ENCODE measurements around the gene RPL3. TPM values are rescaled to one million over a fixed set of nuclear protein-coding genes. Genes with fewer than 3 reads are reported as not detected.
A peak's percentile ranks its signal among the peaks of the same experiment; 100 is the strongest.

Gene RPL3
- total RNA-seq, 1 experiment from 2014 or later: 2,830 TPM

GRCh38 chr22:39292031-39292462 is 27.4 kb downstream of the RPL3 start:
- H3K9ac ChIP-seq (ENCODE audit: extremely low read depth, insufficient read length, low read length): no peak overlapping the region

More at GRCh38 chr22:39292031-39292462, 27.4 kb downstream of the RPL3 start:
- H3T11ph ChIP-seq (ENCODE audit: low read length): no peak overlapping the region
- no peak overlapping the region for H2AK5ac ChIP-seq (ENCODE audit: insufficient read length, low read length)
- Mint-ChIP-seq H3K27ac (peak overlapping the region in 2 of 3 experiments; percentile 67 to 79; a peak in 2 of 7 replicates), H3K4me1 (peaks cover 17 to 32% of the 10 kb centered on the region in 2 experiments), H3K27me3 (ENCODE audit: low read depth) (peaks cover 3% of the 10 kb centered on the region; the same call in 1 of the 2 replicates), H3K9me3 (no peaks in the 10 kb centered on the region; a peak in 1 of 5 replicates), H3K36me3 (ENCODE audit: insufficient read depth in 1 of 3, low read depth in 3 of 3) (no peaks in the 10 kb centered on the region), H3K4me3 (no peak overlapping the region)
- no peak overlapping the region for H3K27ac ChIP-seq (ENCODE audit: insufficient read length, low read depth, low read length)
- H2BK12ac ChIP-seq (ENCODE audit: insufficient read length, low read depth, low read length): no peak overlapping the region
- no peaks in the 10 kb centered on the region for H3K79me1 ChIP-seq (ENCODE audit: insufficient read depth, low read depth, low read length, poor library complexity, severe bottlenecking)
- no peak for TF ChIP-seq CTCF (conservative IDR thresholded peaks at IDR 0.05)
- H2BK120ac ChIP-seq (ENCODE audit: low read depth, low read length, poor library complexity, severe bottlenecking): no peak overlapping the region
- H3K14ac ChIP-seq (ENCODE audit: insufficient read depth, low read length): no peak overlapping the region
- H2AFZ ChIP-seq (ENCODE audit: low read length): no peak overlapping the region
- H2BK15ac ChIP-seq (ENCODE audit: low read depth, low read length): no peak overlapping the region
- no CpG with 5 or more reads among the region's 19 CpGs for WGBS (ENCODE audit: extremely low coverage, insufficient read length, low lambda C conversion rate)
- H3K4ac ChIP-seq (ENCODE audit: low read depth, low read length): no peak overlapping the region
- no peak overlapping the region for H4K5ac ChIP-seq (ENCODE audit: insufficient read length, low read depth, low read length)
- no peak overlapping the region for H3K56ac ChIP-seq (ENCODE audit: insufficient read length, low read depth, low read length)
- H3K23me2 ChIP-seq (ENCODE audit: insufficient read length, low read depth, low read length, poor library complexity, severe bottlenecking): no peaks in the 10 kb centered on the region
- no peaks in the 10 kb centered on the region for H4K20me1 ChIP-seq (ENCODE audit: control insufficient read depth, insufficient read depth, insufficient read length)
- no peaks in the 10 kb centered on the region for H3K9me3 ChIP-seq (ENCODE audit: control insufficient read depth, low read depth, low read length)
- no peaks in the 10 kb centered on the region for H3K79me2 ChIP-seq (ENCODE audit: insufficient read depth, low read length)
- no peak overlapping the region for H3K18ac ChIP-seq (ENCODE audit: insufficient read length, low read depth, low read length)
- no peak overlapping the region for H4K8ac ChIP-seq (replicated peaks; ENCODE audit: insufficient read length, low read depth, low read length)
- no peak overlapping the region for H3K23ac ChIP-seq (ENCODE audit: insufficient read length, low read depth, low read length)
- H3K4me2 ChIP-seq (ENCODE audit: insufficient read depth, insufficient read length, low read length): no peak overlapping the region
- H2BK5ac ChIP-seq (ENCODE audit: insufficient read length, low read length): no peak overlapping the region
- DNase-seq: no peak
- H3K27me3 ChIP-seq (ENCODE audit: insufficient read depth, low read length): no peaks in the 10 kb centered on the region
- no peaks in the 10 kb centered on the region; the same call in 1 of the 2 replicates for H3K4me1 ChIP-seq (ENCODE audit: insufficient read depth, low read length)
- no peak overlapping the region for H4K91ac ChIP-seq (ENCODE audit: insufficient read length, low read depth, low read length)
- H2BK20ac ChIP-seq (ENCODE audit: low read depth, low read length, poor library complexity, severe bottlenecking): no peak overlapping the region
